ENCODE measurements around the gene ZNF43.
"Not testable (repeated sequence)": the region's sequence is repeated elsewhere in the genome, so short reads cannot be mapped to it uniquely, and the experiment has no call there.

ZNF43 gene

DNA sequence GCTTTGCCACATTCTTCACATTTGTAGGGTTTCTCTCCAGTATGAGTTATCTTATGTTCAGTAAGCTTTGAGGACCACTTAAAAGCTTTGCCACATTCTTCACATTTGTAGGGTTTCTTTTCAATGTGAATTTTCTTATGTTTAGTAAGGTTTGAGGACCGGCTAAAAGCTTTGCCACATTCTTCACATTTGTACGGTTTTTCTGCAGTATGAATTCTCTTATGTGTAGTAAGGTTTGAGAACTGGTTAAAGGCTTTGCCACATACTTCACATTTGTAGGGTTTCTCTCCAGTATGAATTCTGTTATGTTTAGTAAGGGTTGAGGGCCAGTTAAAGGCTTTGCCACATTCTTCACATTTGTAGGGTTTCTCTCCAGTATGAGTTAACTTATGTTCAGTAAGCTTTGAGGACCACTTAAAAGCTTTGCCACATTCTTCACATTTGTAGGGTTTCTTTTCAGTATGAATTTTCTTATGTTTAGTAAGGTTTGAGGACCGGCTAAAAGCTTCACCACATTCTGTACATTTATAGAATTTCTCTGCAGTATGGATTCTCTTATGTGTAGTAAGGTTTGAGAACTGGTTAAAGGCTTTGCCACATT is 27.5 kb downstream of the ZNF43 start:
- not testable (repeated sequence) for DNase-seq (ENCODE audit: low read depth)

DNA sequence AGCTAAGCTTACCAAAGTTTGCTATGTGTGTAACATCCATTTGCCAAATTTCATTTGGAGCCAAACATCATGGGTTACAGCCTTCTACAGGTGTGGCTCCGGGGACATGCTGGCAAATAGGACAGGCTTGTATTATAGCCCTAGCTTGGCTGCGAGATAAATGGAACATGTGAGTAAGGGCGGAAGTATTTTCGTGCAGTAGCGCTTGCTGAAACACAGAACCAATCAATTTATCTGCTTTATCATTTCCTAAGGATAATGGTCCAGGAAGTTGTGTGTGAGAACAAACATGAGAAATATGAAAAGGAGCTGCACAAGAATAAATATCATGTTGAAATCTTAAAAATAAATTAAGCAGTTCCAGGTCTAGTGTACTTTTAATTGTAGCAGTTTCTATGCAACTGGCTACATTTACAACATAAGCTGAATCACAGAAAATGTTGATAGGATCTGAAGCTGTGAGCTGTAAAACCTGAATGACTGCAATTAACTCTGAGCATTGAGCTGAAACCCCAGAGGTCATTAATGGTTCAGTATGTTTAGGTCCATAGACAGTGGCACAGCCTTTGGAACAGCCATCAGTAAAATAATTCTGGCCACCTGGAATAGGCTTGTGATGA is 46.4 kb downstream of the ZNF43 start:
- DNase-seq (ENCODE audit: low read depth): no peak

DNA sequence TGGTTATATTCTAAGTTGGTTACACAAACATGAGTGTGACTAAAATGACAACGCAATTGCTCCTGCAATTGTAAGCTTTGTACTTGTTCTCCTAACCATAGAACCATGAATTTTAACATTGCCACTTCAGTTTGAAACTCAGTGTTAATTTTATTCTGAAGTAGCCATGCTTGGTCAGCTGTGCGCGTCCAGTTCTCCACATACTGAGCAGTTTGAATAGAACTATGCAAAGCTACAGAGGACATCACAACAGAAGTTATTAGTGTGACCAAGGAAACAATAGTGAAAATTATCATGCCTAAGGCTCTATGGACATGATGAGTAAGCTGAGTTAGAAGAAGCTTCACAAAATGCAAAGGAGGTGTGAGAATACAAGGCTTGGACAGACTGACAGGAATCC is 49.0 kb downstream of the ZNF43 start:
- DNase-seq (ENCODE audit: low read depth): no peak

DNA sequence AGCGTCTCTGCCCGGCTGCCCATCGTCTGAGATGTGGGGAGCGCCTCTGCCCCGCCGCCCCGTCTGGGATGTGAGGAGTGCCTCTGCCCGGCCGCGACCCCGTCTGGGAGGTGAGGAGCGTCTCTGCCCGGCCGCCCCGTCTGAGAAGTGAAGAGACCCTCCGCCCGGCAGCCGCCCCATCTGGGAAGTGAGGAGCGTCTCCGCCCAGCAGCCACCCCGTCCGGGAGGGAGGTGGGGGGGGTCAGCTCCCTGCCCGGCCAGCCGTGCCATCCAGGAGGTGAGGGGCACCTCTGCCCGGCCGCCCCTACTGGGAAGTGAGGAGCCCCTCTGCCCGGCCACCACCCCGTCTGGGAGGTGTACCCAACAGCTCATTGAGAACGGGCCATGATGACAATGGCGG is 60.2 kb downstream of the ZNF43 start:
- not testable (repeated sequence) for DNase-seq (ENCODE audit: low read depth)

DNA sequence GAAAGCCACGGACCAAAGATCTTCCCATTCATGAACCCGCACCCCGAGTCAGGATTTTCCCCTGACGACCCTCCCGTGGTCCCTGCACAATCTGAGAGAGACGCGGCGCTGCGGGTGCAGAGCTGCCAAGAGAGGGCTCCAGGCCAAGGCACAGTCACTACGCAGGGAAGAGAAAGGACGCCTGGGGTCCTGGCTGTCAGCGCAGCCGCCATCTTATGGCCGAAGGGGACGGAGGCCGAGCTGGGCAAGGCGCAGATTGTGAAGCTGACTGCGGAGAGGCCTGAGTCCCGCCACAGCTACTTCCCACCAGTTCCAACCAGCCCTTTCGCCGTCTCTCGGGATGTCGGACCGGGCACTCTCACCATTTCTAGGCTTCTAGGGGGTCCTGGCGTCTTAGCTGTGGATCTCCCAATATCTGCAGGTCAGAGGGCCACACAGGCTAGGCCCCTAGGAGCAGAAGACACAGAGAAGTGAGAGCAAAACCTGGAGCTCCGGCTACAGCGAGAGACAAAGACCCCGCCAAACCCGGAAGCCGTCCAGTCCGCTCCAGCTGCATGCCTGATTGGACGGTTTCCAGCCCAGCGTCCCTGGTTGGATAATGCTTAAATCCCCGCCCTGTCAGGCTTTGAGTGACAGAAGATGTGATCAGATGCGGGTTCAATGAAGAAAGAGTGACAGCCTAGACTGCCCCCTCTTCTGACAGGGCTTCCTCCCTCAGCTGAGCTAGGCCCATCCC is 68.7 kb downstream of the ZNF43 start, which contains the start of gene ZNF100:
TSS of gene ZNF100 (minus strand) at position 515 of the 736 bp plus-strand sequence. CDS start at position 365, 150 bp downstream.
- peak; percentile 80 for DNase-seq (ENCODE audit: low read depth)

DNA sequence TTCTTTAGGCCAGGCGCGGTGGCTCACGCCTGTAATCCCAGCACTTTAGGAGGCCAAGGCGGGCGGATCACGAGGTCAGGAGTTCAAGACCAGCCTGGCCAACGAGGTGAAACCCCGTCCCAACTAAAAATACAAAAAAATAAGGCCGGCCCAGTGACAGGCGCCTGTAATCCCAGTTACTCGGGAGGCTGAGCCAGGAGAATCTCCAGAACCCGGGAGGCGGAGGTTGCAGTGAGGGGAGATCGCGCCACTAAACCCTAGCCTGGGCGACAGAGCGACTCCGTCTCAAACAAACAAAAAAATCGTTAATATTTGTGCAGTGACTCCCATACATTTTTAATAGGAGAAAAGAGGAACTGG is 69.3 kb downstream of the ZNF43 start:
- DNase-seq (ENCODE audit: low read depth): not testable (repeated sequence)

DNA sequence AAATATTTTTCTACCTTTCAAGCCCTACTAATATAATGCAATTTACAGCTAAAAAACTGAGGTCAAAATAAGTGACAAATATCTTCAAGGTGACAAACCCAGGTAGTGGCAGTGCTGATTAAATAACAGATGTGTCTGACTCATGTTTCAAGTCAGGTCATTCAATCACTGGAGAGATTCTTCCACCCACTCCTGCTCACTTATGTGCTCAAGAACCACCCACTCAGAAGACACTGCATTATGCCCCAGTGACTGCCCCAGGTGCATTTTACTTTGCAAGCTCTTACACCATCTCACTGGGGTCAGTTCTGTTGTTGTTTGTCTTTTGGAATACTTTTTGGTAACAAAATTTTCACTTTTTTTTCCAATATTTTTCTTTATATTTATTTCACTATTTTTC is 70.8 kb downstream of the ZNF43 start:
- DNase-seq (ENCODE audit: low read depth): no peak

DNA sequence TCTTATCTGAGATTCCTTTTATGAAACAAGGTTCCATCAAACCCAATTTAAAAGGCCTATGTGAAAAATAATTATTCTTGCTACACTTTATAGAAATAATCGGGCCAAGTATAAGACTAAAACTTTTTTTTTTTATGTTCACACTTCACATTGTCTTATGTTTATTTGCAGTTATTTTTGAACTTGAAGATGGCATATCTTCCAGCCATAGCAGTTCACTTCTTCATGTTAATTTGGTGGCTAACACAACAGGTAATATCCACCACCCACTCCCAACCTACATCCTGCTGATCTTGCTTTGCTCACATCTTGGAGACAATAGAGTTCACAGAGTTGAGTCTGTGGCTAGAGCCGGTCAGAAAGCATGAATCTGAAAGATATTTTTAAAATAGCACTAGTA is 74.4 kb downstream of the ZNF43 start:
- not testable (repeated sequence) for DNase-seq (ENCODE audit: low read depth)

DNA sequence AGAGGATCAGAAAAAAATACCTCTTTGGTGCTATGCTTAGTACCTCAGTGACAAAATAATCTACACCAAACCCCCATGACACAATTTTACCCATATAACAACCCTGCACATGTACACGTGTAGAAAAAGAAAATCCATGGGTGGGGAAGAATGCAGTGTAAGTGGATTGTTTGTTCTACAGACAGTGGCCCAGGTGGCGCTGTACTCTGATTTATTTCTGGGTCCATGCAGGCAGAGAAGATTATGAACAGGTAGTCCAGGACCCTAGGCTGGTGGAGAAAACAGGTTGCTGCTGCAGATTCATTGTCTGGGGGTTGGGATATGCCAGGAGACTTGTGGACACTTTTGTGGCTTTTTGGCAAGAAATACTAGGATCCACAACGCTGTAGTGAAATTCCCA is 77.7 kb downstream of the ZNF43 start:
- DNase-seq (ENCODE audit: low read depth): no peak

DNA sequence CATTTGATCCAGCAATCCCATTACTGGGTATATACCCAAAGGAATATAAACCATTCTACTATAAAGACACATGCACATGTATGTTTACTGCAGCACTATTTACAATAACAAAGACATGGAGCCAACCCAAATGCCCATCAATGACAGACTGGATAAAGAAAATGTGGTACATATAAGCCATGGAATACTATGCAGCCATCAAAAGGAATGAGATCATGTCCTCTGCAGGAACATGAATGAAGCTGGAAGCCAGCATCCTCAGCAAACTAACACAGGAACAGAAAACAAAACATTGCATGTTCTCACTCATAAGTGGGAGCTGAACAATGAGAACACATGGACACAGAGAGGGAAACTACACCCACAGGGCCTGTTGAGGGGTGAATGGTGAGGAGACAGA is 80.4 kb downstream of the ZNF43 start:
- DNase-seq (ENCODE audit: low read depth): not testable (repeated sequence)

Measured in activated T-helper 9 cell treated with anti-CD3 and anti-CD28 coated beads, Interleukin-2, amount 50 U/mL, for 16 hours (primary cell).